ENCODE data around the gene KCNMB2.
"Not testable (repeated sequence)": the region's sequence is repeated elsewhere in the genome, so short reads cannot be mapped to it uniquely, and the experiment has no call there.

The KCNMB2 gene

DNA sequence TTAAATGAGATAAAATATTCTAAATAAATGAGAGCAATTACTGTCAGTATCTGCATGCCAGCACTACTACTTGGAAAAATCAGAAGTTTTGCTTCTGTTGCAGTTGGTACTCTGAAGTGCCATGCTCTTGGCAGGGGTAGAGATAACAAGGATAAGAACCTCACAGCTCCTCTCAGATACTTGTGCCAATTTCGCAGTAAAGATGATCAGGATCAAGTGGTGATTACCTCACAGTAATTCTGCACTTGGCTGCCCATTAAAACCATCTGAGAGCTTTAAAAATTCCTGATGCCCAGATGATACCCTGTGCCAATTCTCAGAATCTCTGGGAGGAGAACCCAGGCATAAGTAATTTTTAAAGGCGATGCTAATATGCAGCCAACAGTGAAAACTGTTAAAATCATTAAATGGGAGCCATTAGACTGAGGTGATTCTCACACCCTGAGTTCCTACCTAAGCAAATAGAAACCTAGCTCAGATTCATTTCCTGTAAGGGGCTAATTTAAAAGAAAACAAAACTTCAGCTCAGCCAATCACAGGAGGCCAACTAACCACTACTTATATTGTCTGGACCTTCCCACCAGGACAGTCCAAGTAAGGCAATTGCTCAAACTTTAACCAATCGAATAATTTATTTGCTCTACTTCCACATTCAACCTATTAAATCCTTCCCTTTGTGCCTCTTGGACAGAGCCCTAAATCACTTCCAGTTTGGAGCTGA lies 171.2 kb downstream of the KCNMB2 start:
- no peak for DNase-seq

DNA sequence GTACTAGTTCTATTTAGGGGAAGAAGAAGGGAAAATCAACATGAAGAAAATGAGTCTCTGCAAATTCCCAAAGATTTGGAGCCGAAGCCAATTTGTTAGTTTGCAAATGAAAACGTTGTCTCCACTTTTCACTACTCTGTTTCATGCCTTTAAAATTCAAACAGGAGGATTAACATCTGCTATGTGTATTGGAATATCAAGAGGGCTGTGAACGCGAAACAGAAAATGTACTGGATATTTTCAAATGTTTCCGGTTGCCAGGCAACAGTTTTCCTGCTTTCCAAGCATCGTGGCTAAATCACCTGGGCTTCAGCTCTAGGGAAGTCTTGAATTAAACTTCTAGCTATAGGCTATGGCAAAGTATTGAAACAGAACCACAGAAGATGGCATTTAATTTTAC lies 172.8 kb downstream of the KCNMB2 start:
- DNase-seq = no peak

DNA sequence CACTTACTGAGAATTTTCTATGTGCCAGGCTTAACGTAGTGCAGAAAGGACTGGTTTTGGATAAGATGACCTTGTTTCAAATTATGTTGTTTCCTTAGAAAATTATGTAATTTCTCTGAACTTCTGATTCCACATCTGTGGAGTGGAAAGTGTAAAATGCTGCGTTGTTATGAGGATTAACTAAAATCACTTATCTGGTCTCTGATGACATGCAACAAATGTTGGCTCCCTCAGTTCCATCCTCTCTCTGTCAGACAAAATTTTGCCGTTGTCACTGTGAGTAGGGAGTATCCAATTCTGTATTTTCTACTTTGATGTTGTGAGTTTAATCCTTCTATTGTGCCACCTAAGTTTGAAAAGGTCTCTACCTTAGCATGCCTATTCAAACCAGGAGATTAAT lies 175.5 kb downstream of the KCNMB2 start:
- DNase-seq = no peak

DNA sequence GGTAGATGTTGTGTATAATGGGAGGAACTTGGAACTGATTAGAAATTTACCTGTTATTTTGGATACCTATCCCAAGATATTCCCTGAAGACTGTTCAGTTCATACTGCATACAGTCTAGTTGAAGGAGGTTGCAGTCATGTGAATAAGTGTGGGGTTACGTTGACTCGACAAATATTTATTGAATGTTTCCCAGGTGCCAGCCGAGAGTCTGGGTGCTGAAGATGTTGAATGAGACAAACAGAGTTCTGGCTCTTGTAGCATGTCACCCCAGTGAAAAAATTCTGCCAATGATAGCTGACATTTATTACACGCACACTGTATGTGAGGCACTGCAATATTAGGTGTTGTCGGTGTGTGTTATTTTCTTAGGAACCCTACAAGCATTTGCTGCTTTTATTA lies 176.0 kb downstream of the KCNMB2 start:
- DNase-seq = no peak

DNA sequence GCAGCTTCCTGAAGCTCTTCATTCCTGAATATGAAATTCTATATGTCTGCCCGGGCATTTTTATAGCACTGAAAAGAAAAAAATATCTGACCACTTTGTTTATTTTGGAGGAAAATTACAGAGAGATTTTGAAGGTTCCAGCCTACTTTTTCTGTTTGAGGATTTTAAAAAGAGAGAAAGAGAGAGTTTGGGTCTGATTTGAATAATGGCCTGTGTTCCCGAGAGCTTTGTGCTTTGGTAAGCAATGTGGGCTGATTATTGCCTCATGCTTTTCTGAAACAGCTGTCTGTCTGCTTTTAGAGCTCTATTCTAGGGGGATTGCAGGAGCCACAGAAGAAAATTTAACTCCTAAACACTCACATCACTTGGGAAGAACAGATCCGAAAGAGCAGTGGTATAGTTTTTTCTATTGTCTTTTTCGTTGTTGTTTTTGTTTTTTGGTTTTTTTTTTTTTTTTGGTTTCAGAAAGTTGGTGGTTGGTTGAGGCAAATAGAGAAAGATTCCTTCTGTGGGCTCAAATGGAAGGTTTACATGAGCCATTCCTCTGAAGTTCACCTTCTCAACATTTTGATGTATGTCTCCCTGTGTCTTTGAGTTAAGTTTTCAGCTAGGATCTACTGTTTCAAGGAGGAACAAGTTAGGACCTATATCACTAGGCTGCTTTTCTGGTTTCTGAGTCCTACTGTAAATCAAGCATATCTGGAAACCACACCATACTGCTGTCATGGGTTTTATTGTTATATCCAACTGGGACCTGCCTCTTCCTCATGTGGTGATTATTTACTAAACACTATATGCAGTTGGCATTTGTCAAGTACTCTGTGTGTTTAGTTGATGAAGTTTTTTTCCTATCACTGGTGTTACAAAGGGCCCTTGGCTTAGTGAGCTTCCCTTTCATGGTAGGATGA lies 178.9 kb downstream of the KCNMB2 start:
- DNase-seq = no peak

DNA sequence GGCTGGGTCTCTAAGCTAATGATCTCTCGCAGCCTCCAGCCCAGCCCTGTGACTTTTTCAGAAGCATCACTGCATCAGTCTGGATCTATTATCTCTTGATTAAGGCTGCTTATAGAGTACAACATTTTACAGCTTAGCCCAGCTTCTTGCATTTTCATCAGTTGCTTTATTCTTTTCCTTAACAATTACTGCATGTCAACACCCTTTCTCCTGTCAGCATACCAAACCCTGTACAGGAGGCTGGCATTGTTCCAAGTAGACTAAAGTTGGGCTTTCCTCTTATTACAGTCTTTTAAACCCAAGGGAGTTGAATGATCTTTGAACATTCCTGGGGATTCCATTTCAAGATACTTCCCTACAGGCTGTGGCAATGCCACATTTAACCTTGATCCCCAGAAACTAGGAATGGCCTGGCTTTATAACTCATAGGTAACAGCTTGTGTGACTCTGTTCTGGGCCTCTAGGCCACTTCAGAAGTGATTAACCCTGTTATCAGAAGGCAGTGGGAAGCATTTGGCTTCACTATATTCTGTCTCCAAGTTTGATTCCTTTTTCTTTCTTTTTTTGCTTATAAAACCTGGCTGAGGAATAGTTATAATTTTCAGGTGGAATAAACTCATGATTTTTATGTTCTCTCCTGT lies 182.9 kb downstream of the KCNMB2 start:
- DNase-seq = no peak

DNA sequence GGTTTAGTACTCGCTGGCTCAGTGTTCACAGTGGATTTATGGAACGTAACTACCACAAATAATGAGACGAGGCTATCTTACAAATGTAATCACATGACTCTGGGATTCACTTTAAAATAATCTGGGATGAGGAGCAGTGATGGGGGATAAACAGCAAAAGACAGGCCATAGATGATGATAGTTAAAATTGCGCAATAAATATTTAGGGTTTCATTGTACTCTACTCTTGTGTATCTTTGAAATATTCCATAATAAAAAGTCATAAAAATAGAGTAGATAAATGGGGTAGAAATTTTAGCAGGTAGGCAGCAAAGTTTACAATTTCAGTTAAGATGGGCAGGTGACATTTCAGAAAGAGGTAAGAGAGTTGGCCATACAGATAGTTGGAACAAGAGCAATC lies 196.6 kb downstream of the KCNMB2 start:
- no peak for DNase-seq

DNA sequence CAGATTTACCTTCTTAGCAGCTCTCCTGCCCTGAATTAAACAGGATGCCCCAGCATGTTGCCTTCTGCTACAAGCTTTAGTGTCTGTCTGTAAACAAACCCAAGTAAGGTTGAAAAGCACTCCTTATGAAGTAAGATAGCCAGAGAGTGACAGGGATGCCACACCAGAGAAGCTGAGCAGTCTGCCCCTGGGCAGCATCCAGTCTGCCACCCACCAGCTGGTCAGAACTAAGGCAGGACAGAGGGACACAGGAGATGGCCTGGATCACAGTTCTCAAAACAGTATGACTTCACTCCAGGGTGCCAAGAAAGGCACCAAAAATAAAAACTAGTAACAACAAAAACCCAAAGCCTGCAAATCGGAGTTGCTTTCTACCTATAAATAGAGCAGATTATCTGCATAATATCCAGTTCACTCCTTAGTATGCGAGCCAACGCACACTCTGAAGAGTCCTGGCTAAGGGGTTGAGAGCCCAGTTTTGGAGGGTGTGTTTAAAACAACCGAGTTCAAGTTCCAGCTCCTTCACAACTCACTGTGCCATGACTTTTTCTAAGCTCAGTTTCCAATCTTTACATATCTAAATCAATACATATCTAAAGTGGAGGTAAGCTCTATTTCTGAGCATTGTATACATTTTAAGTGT lies 198.9 kb downstream of the KCNMB2 start:
- no peak for DNase-seq

DNA sequence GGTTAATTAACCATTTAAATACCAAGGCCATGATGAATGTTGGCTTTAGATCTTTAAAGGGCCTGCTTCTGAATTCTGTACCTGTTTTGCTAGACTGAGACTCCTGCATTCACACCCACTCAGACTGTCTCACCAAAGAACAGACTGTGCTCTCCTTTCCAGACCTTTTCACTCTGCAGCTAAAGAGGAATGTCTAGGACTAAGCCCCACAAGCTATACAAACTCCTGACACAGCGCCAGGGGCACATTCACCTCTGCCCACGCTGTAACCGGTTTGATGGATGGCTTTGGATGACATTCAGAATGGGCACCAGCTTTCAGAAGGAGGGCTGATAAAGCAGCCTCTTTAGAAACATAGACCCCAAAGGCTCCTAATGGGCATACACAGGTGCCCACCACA lies 200.1 kb downstream of the KCNMB2 start:
- no peak for DNase-seq

DNA sequence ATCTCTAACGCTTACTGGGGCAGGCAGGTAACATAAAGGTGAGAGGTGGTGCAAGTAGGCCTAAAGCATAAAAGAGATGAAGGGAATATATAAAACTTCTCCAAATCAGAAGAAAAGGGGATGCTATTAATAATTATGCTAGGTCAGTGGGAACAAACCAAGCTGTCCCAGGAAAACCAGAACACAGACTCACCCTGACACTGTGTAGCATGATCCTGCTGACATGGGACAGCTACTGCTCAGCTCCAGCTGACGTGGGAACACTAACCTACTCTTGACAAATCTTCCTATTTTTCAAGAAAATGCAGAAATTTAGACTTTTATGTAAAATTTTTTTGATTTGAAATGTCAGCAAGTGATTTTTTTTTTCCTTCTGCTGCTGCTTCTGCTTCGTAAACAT lies 203.5 kb downstream of the KCNMB2 start:
- DNase-seq = no peak

DNA sequence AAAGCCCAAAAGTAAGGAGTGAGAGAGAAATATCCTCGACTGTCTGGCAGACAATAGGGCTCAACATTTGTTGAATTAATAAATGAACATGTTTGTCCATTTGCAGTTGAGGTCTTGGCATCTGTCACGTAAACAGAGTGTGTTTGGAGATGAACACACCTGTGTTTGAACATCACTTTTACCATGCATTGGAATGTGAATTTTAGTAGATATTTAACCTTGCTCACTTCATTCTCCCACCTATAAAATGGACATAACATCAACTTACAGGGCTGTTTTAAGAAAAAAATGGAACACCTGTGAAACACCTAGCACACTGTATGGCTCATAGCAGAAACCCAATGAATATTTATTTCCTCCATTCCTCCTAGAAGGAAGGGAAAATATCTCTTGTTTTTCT lies 204.8 kb downstream of the KCNMB2 start:
- DNase-seq = no peak

DNA sequence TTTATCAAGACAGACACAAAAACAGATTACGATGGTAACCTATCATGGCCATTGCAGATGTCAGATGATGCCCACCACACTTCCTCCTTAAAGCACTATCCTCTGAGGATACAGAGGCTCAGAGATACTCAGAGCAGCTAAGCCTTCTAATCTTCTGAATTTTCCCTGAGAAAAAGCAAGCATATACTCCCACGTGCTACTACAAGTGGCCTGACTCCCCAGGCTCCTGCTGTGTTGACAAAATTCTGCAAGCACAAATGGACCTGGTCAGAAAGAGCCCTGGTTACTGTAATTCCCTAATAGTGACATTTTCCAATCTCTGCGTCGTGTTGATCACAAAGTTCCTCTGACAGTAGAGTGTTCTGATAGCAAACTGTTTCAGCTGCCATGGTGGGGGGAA lies 207.1 kb downstream of the KCNMB2 start:
- no peak for DNase-seq

DNA sequence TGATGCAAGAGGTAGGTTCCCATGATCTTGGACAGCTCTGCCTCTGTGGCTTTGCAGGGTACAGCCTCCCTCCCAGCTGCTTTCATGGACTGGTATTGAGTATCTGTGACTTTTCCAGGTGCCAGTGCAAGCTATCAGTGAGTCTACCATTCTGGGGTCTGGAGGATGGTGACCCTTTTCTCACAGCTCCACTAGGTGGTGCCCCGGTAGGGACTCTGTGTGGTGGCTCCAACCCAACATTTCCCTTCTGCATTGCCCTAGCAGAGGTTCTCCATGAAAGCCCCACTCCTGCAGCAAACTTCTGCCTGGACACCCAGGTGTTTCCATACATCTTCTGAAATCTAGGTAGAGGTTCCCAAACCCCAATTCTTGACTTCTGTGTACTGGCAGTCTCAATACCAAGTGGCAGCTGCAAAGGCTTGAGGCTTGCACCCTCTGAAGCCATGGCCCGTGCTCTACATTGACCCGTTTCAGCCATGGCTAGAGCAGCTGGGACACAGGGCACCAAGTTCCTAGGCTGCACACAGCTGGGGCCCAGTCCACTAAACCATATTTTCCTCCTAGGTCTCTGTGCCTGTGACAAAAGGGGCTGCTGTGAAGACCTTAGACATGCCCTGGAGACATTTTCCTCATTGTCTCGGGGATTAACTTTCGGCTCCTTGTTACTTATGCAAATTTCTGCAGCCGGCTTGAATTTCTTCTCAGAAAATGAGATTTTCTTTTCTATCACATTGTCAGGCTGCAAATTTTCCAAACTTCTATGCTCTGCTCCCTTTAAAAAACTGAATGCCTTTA lies 209.8 kb downstream of the KCNMB2 start:
- not testable (repeated sequence) for DNase-seq

DNA sequence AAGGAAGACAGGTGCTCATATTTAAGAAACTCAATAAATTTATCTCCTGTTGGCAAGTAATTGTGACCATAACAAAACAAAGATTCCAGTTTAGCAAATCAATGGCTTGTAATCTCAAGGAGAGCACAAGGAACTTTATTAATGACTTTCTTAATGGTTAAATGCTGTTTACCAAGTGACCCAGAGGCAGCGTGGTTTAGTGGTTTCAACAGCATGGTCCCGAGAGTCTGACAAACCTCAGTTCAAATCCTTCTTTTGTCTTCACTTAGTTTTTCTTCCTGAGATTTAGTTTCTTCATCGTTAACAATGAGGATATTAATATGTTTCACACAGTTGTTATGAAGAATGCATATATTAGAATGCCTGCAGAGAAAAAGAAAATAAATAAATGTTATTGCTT lies 212.6 kb downstream of the KCNMB2 start:
- no peak for DNase-seq

DNA sequence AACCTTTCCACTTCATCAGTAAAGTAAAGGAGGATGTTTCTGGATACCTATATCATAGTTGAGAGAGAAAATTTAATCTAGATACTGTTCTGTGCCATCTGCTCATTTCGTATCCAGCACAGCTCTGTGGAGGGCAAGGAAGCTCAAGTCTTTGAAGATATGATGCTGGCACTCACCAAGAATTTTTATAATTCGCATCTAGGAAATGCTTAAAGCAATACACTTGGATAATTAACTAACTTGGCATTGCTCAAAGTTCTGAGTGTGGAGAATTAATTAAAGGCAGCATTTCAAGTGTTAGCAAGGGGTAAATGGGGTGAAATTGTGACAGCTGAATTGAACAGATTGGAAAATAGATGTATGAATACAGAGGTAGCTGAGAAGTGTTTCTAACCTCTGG lies 213.2 kb downstream of the KCNMB2 start:
- no peak for DNase-seq

DNA sequence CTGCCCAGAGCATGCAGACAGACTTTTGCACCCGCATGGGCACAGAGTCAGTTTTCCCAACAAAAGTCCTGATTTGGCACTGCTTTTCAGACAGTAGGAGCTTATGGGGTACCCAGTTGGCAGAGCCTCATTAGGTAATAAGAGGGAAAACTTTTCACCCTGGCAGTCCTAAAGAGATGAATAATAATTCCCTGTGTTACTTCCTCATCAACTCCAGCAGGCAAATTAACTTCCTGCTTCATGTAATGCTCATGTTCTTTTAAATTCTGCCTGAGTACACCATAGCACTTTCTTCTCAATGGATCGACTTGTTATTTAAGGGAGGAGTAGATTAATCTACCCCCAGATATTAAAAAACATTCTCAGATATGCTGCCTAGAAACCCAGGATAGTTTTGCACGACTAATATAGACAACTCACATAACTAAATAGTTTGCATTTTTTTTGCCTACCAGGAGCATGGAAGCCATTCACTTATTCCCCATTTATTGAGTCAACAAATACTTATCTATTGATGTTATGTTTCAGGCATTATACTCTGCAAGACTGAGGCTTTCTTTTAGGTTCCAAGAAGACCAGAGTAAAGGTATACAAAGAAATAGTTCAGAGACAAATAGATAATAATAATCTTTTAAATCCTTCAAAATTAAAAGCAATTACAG lies 214.5 kb downstream of the KCNMB2 start:
- DNase-seq = no peak

DNA sequence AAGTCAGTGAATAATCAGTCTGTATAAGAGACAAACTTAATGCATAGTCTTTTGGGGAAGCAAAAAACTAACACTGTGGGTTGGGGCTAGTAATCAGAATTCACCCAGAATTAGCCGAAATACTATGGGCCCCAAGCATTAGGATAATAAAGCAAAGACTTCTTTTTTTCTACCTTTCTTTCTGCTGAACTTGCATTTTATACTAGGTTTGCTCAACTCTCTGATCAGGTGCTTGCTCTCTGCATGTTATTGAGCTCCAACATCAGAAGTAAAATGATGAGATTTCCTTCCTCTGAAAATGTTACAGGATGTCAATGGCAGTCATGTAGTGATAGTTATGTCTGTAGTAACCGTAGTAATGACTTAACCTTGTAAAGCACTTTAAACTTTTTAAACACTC lies 216.6 kb downstream of the KCNMB2 start:
- no peak for DNase-seq

DNA sequence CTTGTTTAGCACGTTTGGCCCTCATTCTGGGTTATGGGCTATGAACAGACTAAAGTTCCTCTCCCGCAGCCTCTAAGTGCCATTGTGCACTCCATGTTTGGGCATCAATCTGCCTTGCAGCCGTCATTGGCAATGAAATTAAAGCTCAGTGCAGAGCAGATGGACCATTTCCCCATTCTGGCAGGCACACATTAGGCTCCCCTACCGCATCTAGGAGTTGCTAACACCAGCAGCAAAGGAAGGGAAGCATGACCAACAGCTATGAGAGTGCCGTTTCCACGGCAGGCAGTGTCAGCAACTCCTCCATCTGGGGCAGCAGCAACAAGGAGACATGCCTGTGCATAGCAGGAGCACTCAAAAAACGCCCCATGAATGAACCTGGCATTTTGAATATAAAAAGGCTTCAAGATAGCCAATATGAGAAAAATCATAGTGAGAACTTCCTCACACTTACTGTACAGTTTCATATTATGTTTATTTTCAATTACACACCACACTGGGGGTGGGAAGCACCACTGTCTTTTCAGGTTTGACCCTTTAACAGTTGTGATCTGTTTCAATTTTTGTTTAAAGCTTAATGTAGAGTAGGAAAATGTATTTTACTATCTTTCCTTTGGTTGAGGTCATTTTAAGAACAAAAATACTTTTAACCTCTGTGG lies 218.7 kb downstream of the KCNMB2 start:
- no peak for DNase-seq

DNA sequence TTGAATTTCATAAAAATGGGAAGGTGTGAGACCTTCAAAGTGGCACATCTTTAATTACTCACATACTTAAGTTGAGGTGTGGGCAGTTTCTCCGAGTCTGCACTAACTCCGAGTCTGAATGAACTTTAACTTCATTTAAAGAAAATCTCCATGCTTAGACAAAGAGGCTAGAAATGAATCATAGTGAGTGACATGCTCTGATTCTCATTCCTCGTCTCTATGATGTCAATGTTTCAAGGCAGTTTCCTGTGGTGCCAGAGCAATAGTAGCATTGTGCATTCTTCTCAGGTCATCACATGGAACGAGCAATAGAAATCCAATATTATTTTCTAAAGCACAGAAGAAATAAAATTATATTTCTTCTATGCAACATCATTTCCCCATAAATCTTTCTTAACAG lies 224.8 kb downstream of the KCNMB2 start:
- no peak for DNase-seq

DNA sequence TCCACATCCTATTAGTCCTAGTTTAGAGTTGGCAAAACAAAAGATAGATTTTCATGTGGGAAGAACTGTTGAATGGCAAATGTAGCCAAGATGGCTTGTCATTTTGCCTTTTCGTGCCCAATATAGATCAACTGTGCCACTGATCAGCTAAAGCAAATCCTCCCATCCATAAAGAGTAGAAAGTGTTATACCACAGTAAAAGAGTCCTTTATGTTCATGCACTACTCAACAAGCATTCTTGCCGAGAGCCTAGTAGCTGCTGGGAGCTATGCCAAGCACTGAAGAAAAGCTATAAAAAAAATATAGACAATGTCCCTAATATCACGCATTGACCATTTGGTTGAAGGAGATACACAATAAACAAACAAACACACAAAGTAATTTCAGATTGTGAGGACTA lies 225.2 kb downstream of the KCNMB2 start:
- no peak for DNase-seq

DNA sequence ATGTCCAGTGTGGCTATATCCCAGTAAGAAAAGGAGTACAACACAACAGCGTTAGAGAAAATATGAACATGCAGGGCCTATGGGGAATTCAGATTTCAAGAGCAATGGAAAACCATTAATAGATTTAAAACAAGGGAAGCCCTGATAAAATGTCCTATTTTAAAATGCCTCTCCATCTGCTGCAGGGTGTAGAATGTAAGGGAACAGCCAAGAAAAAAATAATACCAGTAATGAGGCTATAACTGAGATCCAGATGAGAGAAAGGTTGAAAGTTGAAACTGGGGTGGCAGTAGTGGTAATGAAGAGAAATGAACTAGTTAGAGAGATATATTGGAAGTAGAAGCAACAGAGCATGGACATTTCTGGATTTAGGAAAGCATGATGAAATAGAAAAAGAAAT lies 226.1 kb downstream of the KCNMB2 start:
- DNase-seq = no peak
